B cell (primary cell): ENCODE measurements around the gene ATP6V0E1. TPM values are rescaled to one million over a fixed set of nuclear protein-coding genes. Genes with fewer than 3 reads are reported as not detected.
A peak's percentile ranks its signal among the peaks of the same experiment; 100 is the strongest.

Experiments used
- ATAC-seq: fragments of 200-7000 bp; cut with Tn5 transposase; one replicate; pipeline ENCODE4 v1.10.0; 2021; ENCODE audit warnings: low read depth, mild to moderate bottlenecking, moderate number of reproducible peaks, moderate library complexity
- CTCF ChIA-PET: fragments of 350-600 bp; sonication (Branson Sonifier 250); formaldehyde crosslinking; loops from one replicate; lab custom pipeline; 2021; ENCODE audit warnings: antibody characterized with exemption, inconsistent platforms; lab: Charles Lee
- POLR2A ChIA-PET: fragments of 350-600 bp; sonication (Branson Sonifier 250); formaldehyde crosslinking; loops from one replicate; lab custom pipeline; 2021; ENCODE audit warnings: antibody characterized with exemption; lab: Charles Lee
- DNase-seq: peaks from one replicate; pipeline ENCODE4 v3.0.0; 2013
- H2AFZ ChIP-seq: 2 replicates; pipeline ENCODE4 v1.6.1; 2012; ENCODE audit warnings: mild to moderate bottlenecking, low read depth, low read length; ENCODE audit not compliant: insufficient read depth, poor library complexity, severe bottlenecking
- H3K27ac ChIP-seq, 2 donors: 1 replicate in 1 of 2; 2 replicates in 1 of 2; pipeline ENCODE4 v1.5.1; 2012 to 2013; ENCODE audit warnings: low read length in 2 of 2, mild to moderate bottlenecking in 2 of 2, moderate library complexity in 1 of 2
- H3K27me3 ChIP-seq, 4 experiments: fragments of 200-600 bp in 1 of 4; sonication (generic) in 1 of 4; replicated peaks in 1 of 4; 1 replicate in 2 of 4; 2 replicates in 2 of 4; pipeline versions ENCODE4 v1.6.1 to v1.7.0; 2013 to 2016; ENCODE audit warnings: low read length in 3 of 4, mild to moderate bottlenecking in 2 of 4, mixed read lengths in 1 of 4, moderate library complexity in 1 of 4; ENCODE audit not compliant: insufficient read depth in 4 of 4, control insufficient read depth in 3 of 4; ENCODE audit errors: control extremely low read depth in 1 of 4
- H3K36me3 ChIP-seq, 2 experiments: replicated peaks in 1 of 2; 1 replicate in 1 of 2; 2 replicates in 1 of 2; pipeline versions ENCODE4 v1.6.1 to v1.7.1; 2013; ENCODE audit warnings: low read length in 1 of 2; ENCODE audit not compliant: insufficient read depth in 2 of 2, control insufficient read depth in 1 of 2; ENCODE audit errors: control extremely low read depth in 1 of 2, extremely low read depth in 1 of 2
- H3K4me1 ChIP-seq, 2 donors: fragments of 200-600 bp in 1 of 2; sonication (generic) in 1 of 2; 1 replicate in 1 of 2; 2 replicates in 1 of 2; pipeline versions ENCODE4 v1.5.1 to v1.6.1; 2013 to 2017; ENCODE audit warnings: low read length in 2 of 2; ENCODE audit not compliant: control insufficient read depth in 2 of 2, insufficient read depth in 2 of 2
- H3K4me2 ChIP-seq: replicated peaks from 2 replicates; pipeline ENCODE3; 2012; ENCODE audit warnings: mild to moderate bottlenecking, low read depth, low read length; ENCODE audit not compliant: poor library complexity, severe bottlenecking
- H3K4me3 ChIP-seq, 5 experiments: fragments of 200-600 bp in 1 of 5; sonication (generic) in 1 of 5; 1 replicate in 3 of 5; 2 replicates in 2 of 5; pipeline versions ENCODE4 v1.5.1 to v1.7.0; 2011 to 2016; ENCODE audit warnings: low read length in 4 of 5, mild to moderate bottlenecking in 4 of 5, low read depth in 2 of 5, control low read depth in 1 of 5, moderate library complexity in 1 of 5; ENCODE audit not compliant: insufficient read depth in 1 of 5; ENCODE audit errors: control extremely low read depth in 1 of 5, extremely low read depth in 1 of 5
- H3K79me2 ChIP-seq: fragments of 200-600 bp; sonication (generic); one replicate; pipeline ENCODE4 v1.6.0; 2016; ENCODE audit warnings: low read length; ENCODE audit not compliant: control insufficient read depth, insufficient read depth
- H3K9ac ChIP-seq: fragments of 200-600 bp; sonication (generic); 2 replicates; pipeline ENCODE4 v1.6.1; 2017; ENCODE audit warnings: mild to moderate bottlenecking, low read length, moderate library complexity
- H3K9me3 ChIP-seq, 3 donors: one replicate each; pipeline versions ENCODE4 v1.6.1 to v1.7.1; 2013; ENCODE audit warnings: low read length in 2 of 3; ENCODE audit not compliant: control insufficient read depth in 2 of 3, insufficient read depth in 1 of 3; ENCODE audit errors: control extremely low read depth in 1 of 3
- H4K20me1 ChIP-seq: 2 replicates; pipeline ENCODE4 v1.6.0; 2012; ENCODE audit warnings: mild to moderate bottlenecking, low read length; ENCODE audit not compliant: insufficient read depth, control insufficient read depth, poor library complexity, severe bottlenecking
- H3K27ac Mint-ChIP-seq: one replicate; pipeline ENCODE4 v1.8.0; 2021; ENCODE audit warnings: mixed read lengths
- H3K27me3 Mint-ChIP-seq: one replicate; pipeline ENCODE4 v1.8.0; 2021; ENCODE audit warnings: mixed read lengths
- H3K4me1 Mint-ChIP-seq: one replicate; pipeline ENCODE4 v1.8.0; 2021; ENCODE audit warnings: mixed read lengths
- H3K4me3 Mint-ChIP-seq: one replicate; pipeline ENCODE4 v1.8.0; 2021; ENCODE audit warnings: mixed read lengths
- H3K9me3 Mint-ChIP-seq: one replicate; pipeline ENCODE4 v1.8.0; 2022; ENCODE audit warnings: mixed read lengths; ENCODE audit not compliant: insufficient read depth
- CTCF ChIP-seq: fragments of 200-600 bp; IDR thresholded peaks from one replicate; pipeline ENCODE4 v1.8.0; 2022; ENCODE audit warnings: antibody characterized with exemption, mild to moderate bottlenecking
- EZH2 ChIP-seq: IDR thresholded peaks from 2 replicates; pipeline ENCODE4 v1.6.1; 2012; ENCODE audit warnings: borderline replicate concordance, low read depth, mild to moderate bottlenecking, moderate library complexity, low read length; ENCODE audit not compliant: insufficient read depth, poor library complexity, severe bottlenecking
- WGBS: methylation state at CpG from one replicate; pipeline ENCODE4 v1.1.5; 2013; ENCODE audit warnings: missing lambda C conversion rate; ENCODE audit not compliant: insufficient coverage; 5-methylcytosine and 5-hydroxymethylcytosine counted together
- intact Hi-C: fragments of 100-400 bp; cut with micrococcal nuclease; formaldehyde crosslinking; loops from one replicate; pipeline ENCODE4 v1.10.0; 2022
- polyA plus RNA-seq: library from polyadenylated mRNA; depleted of rRNA; stranded (reverse); fragments of >200 nt; gene quantifications from 2 replicates; pipeline ENCODE4 v1.2.3, GENCODE V29; 2012
- total RNA-seq, 2 donors: library from RNA; stranded (reverse); fragments of 120-200 nt in 1 of 2; gene quantifications; 1 replicate in 1 of 2; 2 replicates in 1 of 2; pipeline versions ENCODE4 v1.2.3 to v1.2.4, GENCODE V29; 2013 to 2022

ATP6V0E1 gene
- total and polyA plus RNA-seq, 2 donors (not counting 1 experiment from before 2014, with no cell fraction given): 93.8 to 127 TPM

DNA sequence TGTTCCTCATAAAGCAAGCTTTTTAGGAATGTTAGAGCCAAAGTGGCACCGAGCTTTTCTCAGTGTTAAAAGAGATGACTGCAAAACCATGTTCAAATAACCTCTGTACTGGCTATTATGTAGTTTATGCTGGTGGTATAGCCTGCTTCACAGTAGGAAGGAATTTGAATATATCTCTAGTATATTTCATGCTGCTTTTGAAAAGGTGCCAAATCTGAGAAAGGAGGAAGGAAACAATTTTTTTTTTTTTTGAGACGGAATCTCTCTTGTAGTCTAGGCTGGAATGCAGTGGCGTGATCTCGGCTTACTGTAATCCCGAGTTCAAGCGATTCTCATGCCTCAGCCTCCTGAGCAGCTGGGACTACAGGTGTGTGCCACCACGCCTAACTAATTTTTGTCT lies 86.1 kb downstream of the ATP6V0E1 start:
- Mint-ChIP-seq H3K9me3 (no peaks in the 10 kb centered on the region), H3K27ac (no peak overlapping the region), H3K4me1 (peaks cover 54% of the 10 kb centered on the region), H3K27me3 (no peaks in the 10 kb centered on the region), H3K4me3 (peak overlapping the region; percentile 46)
- Histone ChIP-seq H4K20me1 (peaks cover 88% of the 10 kb centered on the region), H3K36me3 (peaks cover 0 to 9% of the 10 kb centered on the region in 2 experiments), H3K4me1 (peaks cover 25 to 28% of the 10 kb centered on the region in 2 donors), H3K79me2 (peaks cover 99% of the 10 kb centered on the region), H3K4me3 (no peak overlapping the region), H3K4me2 (peak overlapping the region; percentile 48), H3K27ac (peak overlapping the region in 1 of 2 donors; percentile 59), H3K9me3 (peaks cover 0 to 5% (median 0%) of the 10 kb centered on the region in 3 donors), H2AFZ (no peak overlapping the region), H3K27me3 (no peaks in the 10 kb centered on the region), H3K9ac (peak overlapping the region; percentile 28)
- ChIA-PET POLR2A (interaction anchor here (1.4 kb wide), 1 partner anchor 12 kb away, joined by 3 read pairs; no protein-coding TSS in a partner anchor), CTCF (no interaction called here)
- intact Hi-C loops: no loop called here
- ATAC-seq (no peak), DNase-seq (peak; percentile 22)
- WGBS: 31% methylated on average over 6 of the region's 7 CpGs
- TF ChIP-seq CTCF: no peak
- TF ChIP-seq EZH2: no peak

- CTCF ChIA-PET: no interaction called here
- H3K27me3 Mint-ChIP-seq: no peaks in the 10 kb centered on the region
- DNase-seq (no peak), ATAC-seq (no peak)
- H3K4me3 ChIP-seq: no peak overlapping the region
- intact Hi-C loops: no loop called here
- H3K27ac ChIP-seq: no peak overlapping the region
- no peak overlapping the region for H3K4me3 Mint-ChIP-seq
- H3K36me3 ChIP-seq: peaks cover 0 to 11% of the 10 kb centered on the region in 2 experiments
- H3K4me1 Mint-ChIP-seq: peaks cover 38% of the 10 kb centered on the region
- POLR2A ChIA-PET: no interaction called here
- H3K9ac ChIP-seq: no peak overlapping the region
- no peak overlapping the region for H2AFZ ChIP-seq
- peaks cover 90% of the 10 kb centered on the region for H4K20me1 ChIP-seq
- H3K4me1 ChIP-seq: no peaks in the 10 kb centered on the region
- H3K27me3 ChIP-seq: no peaks in the 10 kb centered on the region
- 93% methylated on average over 4 of the region's 5 CpGs for WGBS
- no peak overlapping the region for H3K4me2 ChIP-seq
- H3K9me3 Mint-ChIP-seq: no peaks in the 10 kb centered on the region
- H3K9me3 ChIP-seq: peaks cover 0 to 6% (median 0%) of the 10 kb centered on the region in 3 donors
- TF ChIP-seq CTCF (no peak), EZH2 (no peak)
- H3K27ac Mint-ChIP-seq: no peak overlapping the region
- peaks cover 98% of the 10 kb centered on the region for H3K79me2 ChIP-seq
Measured at GRCh38 chr5:173075137-173075843, 91.7 kb downstream of the ATP6V0E1 start.
